HepG2 (cell line): ENCODE measurements around the gene ATP5F1C. TPM values are rescaled to one million over a fixed set of nuclear protein-coding genes. Genes with fewer than 3 reads are reported as not detected.

Experiments used
- CEBPG ChIP-seq: IDR thresholded peaks from 2 replicates; pipeline ENCODE4 v1.6.1; 2016
- EP300 ChIP-seq, 3 experiments: sonication (generic) in 1 of 3; formaldehyde crosslinking in 1 of 3; IDR thresholded peaks; 2 replicates each; pipeline versions ENCODE4 v1.5.1 to v1.6.1; 2011 to 2020; ENCODE audit warnings: low read depth in 2 of 3, low read length in 2 of 3, borderline replicate concordance in 1 of 3, improper control_type of control experiment in 1 of 3, mild to moderate bottlenecking in 1 of 3, missing genetic modification reagents in 1 of 3, moderate library complexity in 1 of 3
- ESRRA ChIP-seq: sonication (generic); formaldehyde crosslinking; IDR thresholded peaks from 2 replicates; pipeline ENCODE4 v1.5.1; 2020; ENCODE audit warnings: mild to moderate bottlenecking, low read depth, missing genetic modification reagents
- HNF4G ChIP-seq, 2 experiments: sonication (generic) in 1 of 2; formaldehyde crosslinking in 1 of 2; IDR thresholded peaks; 2 replicates each; pipeline versions ENCODE4 v1.4.0 to v1.6.1; 2011 to 2020; ENCODE audit warnings: borderline replicate concordance in 2 of 2, low read depth in 2 of 2, mild to moderate bottlenecking in 2 of 2, low read length in 1 of 2, missing genetic modification reagents in 1 of 2, moderate library complexity in 1 of 2
- MTERF4 ChIP-seq: sonication (generic); formaldehyde crosslinking; IDR thresholded peaks from 2 replicates; pipeline ENCODE4 v1.8.0; 2023; ENCODE audit warnings: mild to moderate bottlenecking, missing genetic modification reagents
- SRSF4 ChIP-seq: fragments of 200-400 bp; formaldehyde crosslinking; IDR thresholded peaks from one replicate; pipeline ENCODE4 v1.6.1; 2018; ENCODE audit warnings: mild to moderate bottlenecking, low read depth, low read length, moderate library complexity; ENCODE audit not compliant: poor library complexity, severe bottlenecking
- SRY ChIP-seq: sonication (generic); formaldehyde crosslinking; IDR thresholded peaks from 2 replicates; pipeline ENCODE4 v1.8.0; 2022; ENCODE audit warnings: mild to moderate bottlenecking, missing genetic modification reagents
- YEATS2 ChIP-seq: sonication (generic); formaldehyde crosslinking; IDR thresholded peaks from 2 replicates; pipeline ENCODE4 v1.4.0; 2020; ENCODE audit warnings: missing genetic modification reagents, borderline replicate concordance
- ZGPAT ChIP-seq: IDR thresholded peaks from 2 replicates; pipeline ENCODE4 v1.6.1; 2016; ENCODE audit warnings: mild to moderate bottlenecking
- ZIK1 ChIP-seq: sonication (generic); formaldehyde crosslinking; IDR thresholded peaks from 2 replicates; pipeline ENCODE4 v1.5.0; 2020; ENCODE audit warnings: mild to moderate bottlenecking, low read depth, missing genetic modification reagents, borderline replicate concordance
- ZNF207 ChIP-seq: fragments of 450-650 bp; IDR thresholded peaks from 2 replicates; pipeline ENCODE4 v1.6.1; 2016; ENCODE audit warnings: antibody characterized with exemption, borderline replicate concordance
- ZNF720 ChIP-seq: sonication (generic); formaldehyde crosslinking; IDR thresholded peaks from 2 replicates; pipeline ENCODE4 v1.4.0; 2020; ENCODE audit warnings: missing genetic modification reagents
- ZNF839 ChIP-seq: sonication (generic); formaldehyde crosslinking; IDR thresholded peaks from 2 replicates; pipeline ENCODE4 v1.4.0; 2020; ENCODE audit warnings: missing genetic modification reagents, mild to moderate bottlenecking, borderline replicate concordance
- ZSCAN12 ChIP-seq: sonication (generic); formaldehyde crosslinking; IDR thresholded peaks from 2 replicates; pipeline ENCODE4 v1.9.0; 2021; ENCODE audit warnings: mild to moderate bottlenecking, missing genetic modification reagents
- polyA plus RNA-seq, 8 experiments: library from polyadenylated mRNA; depleted of rRNA in 3 of 8; stranded (reverse) in 7 of 8; unstranded in 1 of 8; fragments of >200 nt; fragmentation: Illumina TruSeq in 4 of 8; extraction: Trizol in 4 of 8; gene quantifications; 2 replicates each; pipeline versions ENCODE4 v1.2.1 to v1.2.3, GENCODE V29; 2011 to 2016; ENCODE audit warnings: low read depth in 4 of 8, missing spikeins in 1 of 8, mixed read lengths in 1 of 8; ENCODE audit not compliant: insufficient read depth in 1 of 8
- total RNA-seq, 5 experiments: library from RNA; depleted of rRNA; stranded (reverse); fragments of >200 nt; fragmentation: Illumina TruSeq; extraction: Trizol; gene quantifications; 2 replicates each; pipeline ENCODE4 v1.2.3, GENCODE V29; 2016; ENCODE audit warnings: low read depth in 1 of 5
- TF ChIP-seq, protein P1 (sequence below): sonication (generic); formaldehyde crosslinking; IDR thresholded peaks from 2 replicates; pipeline ENCODE4 v1.8.0; 2022; ENCODE audit warnings: missing genetic modification reagents, mild to moderate bottlenecking, moderate library complexity, borderline replicate concordance
- TF ChIP-seq, protein P2 (sequence below): sonication (generic); formaldehyde crosslinking; IDR thresholded peaks from 2 replicates; pipeline ENCODE4 v1.5.1; 2020; ENCODE audit warnings: missing genetic modification reagents, mild to moderate bottlenecking, borderline replicate concordance
- TF ChIP-seq, protein P3 (sequence below): sonication (generic); formaldehyde crosslinking; IDR thresholded peaks from 2 replicates; pipeline ENCODE4 v1.5.0; 2020; ENCODE audit warnings: mild to moderate bottlenecking, missing genetic modification reagents

Gene ATP5F1C
- total and polyA plus RNA-seq, 2 of the 13 experiments (the other 11 are each of a cell fraction or from before 2014, with no cell fraction given), result 407 to 416 TPM

DNA sequence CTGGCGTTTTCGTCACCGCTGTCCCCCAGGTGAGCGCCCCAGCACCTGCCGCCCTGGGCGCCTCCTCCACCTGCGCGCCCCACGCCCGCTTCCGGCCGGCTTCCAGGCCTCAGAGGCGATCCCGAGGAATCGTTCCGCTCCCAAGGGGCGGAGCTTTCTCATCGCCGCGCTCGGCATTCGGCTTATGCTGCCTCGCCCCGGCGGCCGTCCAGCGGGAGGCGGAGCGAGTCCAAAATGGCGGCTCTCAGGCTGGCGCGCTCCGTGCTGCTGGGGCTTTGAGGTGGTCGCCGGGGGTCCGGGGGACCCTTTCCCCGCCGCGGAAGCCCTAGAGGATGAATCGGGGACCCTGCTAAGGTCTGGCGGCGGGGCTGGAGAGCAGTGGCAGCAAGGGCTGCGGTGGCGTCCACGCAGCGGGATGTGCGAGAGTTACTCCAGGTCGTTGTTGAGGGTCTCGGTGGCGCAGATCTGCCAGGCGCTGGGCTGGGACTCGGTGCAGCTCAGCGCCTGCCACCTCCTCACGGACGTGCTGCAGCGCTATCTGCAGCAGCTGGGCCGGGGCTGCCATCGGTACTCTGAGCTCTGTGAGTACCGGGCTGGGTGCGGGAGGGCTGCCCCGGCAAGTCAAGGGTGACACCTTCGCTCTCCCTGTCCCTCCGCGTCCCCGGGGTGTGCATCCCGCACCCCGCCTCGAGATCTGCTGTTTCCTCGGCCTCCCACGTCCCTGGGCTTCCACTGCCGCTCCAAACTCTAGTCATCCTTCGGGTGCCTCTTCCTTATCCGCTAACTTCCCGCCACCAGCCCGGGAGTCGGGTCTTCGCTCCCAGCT, 30.5 kb downstream of the ATP5F1C start, which contains the start of gene TAF3 (continued):
- TF ChIP-seq MTERF4 (CRISPR knock-in tag) (peak; percentile 94; the same call in 1 of the 2 replicates), ZGPAT (CRISPR knock-in tag) (peak; percentile 97), ZSCAN12 (CRISPR knock-in tag) (no peak), ZNF207 (no peak), ZIK1 (CRISPR knock-in tag) (0 out of 2 replicates have a peak, but pooled peaks have one; percentile 28), CEBPG (CRISPR knock-in tag) (no peak), EP300 (IDR thresholded peaks at IDR 0.05; ENCODE audit: low read depth in 2 of 2, low read length in 2 of 2) (peak; percentile 32 to 36; a peak in 1 of 4 replicates), EP300 (CRISPR knock-in tag; IDR thresholded peaks at IDR 0.05; ENCODE audit: borderline replicate concordance) (peak; percentile 16; the same call in 1 of the 2 replicates), YEATS2 (peak; percentile 88; the same call in 1 of the 2 replicates), ZNF839 (CRISPR knock-in tag) (no peak), SRY (CRISPR knock-in tag) (no peak; the same call in 1 of the 2 replicates), ZNF720 (no peak), HNF4G (IDR thresholded peaks at IDR 0.05; ENCODE audit: borderline replicate concordance, low read depth, low read length) (no peak), HNF4G (CRISPR knock-in tag; IDR thresholded peaks at IDR 0.05; ENCODE audit: borderline replicate concordance, low read depth) (peak; percentile 54; the same call in 1 of the 2 replicates), ESRRA (CRISPR knock-in tag) (peak; percentile 50; the same call in 1 of the 2 replicates), SRSF4 (no peak)
- TF ChIP-seq, protein P1, sequence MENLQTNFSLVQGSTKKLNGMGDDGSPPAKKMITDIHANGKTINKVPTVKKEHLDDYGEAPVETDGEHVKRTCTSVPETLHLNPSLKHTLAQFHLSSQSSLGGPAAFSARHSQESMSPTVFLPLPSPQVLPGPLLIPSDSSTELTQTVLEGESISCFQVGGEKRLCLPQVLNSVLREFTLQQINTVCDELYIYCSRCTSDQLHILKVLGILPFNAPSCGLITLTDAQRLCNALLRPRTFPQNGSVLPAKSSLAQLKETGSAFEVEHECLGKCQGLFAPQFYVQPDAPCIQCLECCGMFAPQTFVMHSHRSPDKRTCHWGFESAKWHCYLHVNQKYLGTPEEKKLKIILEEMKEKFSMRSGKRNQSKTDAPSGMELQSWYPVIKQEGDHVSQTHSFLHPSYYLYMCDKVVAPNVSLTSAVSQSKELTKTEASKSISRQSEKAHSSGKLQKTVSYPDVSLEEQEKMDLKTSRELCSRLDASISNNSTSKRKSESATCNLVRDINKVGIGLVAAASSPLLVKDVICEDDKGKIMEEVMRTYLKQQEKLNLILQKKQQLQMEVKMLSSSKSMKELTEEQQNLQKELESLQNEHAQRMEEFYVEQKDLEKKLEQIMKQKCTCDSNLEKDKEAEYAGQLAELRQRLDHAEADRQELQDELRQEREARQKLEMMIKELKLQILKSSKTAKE (CRISPR knock-in tag), result 0 out of 2 replicates have a peak, but pooled peaks have one; percentile 16
- TF ChIP-seq, protein P2, sequence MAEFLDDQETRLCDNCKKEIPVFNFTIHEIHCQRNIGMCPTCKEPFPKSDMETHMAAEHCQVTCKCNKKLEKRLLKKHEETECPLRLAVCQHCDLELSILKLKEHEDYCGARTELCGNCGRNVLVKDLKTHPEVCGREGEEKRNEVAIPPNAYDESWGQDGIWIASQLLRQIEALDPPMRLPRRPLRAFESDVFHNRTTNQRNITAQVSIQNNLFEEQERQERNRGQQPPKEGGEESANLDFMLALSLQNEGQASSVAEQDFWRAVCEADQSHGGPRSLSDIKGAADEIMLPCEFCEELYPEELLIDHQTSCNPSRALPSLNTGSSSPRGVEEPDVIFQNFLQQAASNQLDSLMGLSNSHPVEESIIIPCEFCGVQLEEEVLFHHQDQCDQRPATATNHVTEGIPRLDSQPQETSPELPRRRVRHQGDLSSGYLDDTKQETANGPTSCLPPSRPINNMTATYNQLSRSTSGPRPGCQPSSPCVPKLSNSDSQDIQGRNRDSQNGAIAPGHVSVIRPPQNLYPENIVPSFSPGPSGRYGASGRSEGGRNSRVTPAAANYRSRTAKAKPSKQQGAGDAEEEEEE, result peak; percentile 78; the same call in 1 of the 2 replicates
- TF ChIP-seq, protein P3, sequence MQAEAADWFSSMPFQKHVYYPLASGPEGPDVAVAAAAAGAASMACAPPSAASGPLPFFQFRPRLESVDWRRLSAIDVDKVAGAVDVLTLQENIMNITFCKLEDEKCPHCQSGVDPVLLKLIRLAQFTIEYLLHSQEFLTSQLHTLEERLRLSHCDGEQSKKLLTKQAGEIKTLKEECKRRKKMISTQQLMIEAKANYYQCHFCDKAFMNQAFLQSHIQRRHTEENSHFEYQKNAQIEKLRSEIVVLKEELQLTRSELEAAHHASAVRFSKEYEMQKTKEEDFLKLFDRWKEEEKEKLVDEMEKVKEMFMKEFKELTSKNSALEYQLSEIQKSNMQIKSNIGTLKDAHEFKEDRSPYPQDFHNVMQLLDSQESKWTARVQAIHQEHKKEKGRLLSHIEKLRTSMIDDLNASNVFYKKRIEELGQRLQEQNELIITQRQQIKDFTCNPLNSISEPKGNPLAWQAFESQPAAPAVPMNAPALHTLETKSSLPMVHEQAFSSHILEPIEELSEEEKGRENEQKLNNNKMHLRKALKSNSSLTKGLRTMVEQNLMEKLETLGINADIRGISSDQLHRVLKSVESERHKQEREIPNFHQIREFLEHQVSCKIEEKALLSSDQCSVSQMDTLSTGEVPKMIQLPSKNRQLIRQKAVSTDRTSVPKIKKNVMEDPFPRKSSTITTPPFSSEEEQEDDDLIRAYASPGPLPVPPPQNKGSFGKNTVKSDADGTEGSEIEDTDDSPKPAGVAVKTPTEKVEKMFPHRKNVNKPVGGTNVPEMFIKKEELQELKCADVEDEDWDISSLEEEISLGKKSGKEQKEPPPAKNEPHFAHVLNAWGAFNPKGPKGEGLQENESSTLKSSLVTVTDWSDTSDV (CRISPR knock-in tag), result no peak
